HuH-7 (cell line): ENCODE data around the gene CUBN.

Source experiments
- DNase-seq: peaks from one replicate; pipeline ENCODE4 v3.0.0; 2011; ENCODE audit warnings: low spot score

Gene CUBN

DNA sequence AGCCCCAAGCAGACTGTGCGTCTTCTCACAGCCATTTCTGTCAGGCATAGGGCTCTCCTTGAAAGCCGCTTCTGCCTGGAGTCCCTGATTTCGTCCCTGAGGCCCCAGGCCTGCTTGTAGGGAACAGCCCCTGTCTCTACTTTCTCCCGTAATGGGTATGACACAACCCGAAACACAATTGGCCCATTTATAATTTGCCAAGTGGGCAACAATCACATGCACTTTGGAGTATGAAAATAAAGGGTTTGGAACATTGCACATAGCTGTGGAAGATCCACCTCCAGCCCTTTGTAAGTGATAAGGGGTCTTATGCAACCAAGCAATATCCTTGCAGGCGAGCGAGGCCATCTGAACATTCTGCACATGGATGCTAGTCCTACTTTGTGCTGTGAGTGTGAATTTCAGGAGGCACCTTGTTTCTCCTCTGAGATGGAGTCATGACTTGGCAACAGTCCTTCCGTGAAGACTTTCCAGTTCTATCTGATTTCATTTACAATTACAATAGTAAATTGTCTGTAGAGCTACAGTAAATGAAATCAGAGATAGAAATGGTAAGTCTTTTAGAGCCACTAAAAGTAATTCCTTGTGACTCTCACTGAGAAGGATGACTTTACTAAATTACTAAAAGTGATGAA, 141.5 kb downstream of the CUBN start:
- DNase-seq = no peak

DNA sequence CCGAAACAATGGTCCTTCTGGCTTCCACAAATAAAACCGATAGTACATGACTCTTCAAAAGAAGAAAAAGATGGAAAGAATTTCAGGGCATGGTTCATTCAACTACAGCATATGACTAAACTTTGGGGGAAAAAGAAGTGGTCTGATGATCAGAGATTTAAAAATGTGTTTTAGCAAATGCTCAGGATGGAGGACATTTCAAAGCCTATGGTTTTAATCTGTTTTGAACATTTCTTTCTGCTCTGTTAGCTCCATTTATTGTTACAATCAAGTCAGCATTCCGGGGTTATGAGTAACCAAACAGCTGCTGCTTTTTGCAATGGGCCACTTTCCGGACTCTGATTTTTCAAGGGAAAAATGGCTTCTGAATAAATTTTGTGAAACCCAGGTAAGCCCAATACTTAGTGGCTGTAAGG, 142.4 kb downstream of the CUBN start:
- no peak for DNase-seq

DNA sequence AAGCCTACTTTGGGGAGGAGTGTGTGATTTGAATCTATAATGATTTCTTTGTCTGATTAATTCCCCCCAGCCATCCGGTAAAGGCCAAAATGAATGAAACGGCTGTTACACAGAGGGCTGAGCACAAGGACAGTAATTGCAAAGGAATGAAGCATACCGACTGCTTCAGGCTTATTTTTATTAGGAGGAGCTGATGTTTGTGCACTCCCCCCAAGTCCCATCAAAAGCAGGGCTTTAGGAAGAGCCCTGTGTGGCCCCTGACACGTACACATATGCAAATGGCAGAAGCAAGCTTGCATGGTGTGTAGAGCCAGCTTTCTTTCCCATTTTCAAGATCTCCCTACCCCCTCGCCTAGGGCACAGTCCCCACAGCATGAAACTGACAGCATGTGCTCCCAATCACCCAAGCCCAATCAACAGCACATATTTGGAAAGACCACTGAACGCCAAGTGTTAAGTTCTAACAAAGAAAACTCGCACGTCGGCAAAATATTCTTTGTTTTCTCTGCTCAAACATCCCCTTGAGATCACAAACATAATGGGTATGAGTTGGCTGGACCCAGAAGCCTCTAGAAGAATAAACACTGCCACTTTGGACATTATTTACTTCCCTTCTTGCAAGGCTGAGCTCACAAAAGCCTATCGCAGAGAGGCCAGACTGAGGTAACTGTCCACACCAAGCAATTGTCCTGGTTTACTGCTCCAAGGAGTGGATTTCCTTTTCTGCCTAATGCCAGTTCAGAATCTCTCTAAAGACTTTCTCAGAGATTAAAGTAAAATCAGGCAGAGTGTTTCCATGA, 143.0 kb downstream of the CUBN start:
- no peak for DNase-seq

DNA sequence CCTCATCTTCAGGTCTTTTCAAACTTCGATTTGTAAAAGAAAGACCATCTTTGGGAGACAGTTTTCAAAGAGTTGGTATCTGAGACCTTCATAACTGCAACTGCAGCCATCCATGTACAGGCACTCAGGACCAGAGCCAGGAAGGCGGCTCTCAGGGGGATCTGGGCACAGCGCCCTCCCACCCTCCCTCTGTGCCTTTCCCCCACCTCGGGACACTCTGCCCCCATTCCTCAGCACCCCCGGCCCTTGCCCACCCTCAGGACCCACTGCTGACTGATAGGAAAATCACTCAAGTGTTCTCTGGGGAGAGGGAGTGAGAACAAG, 143.6 kb downstream of the CUBN start:
- no peak for DNase-seq

DNA sequence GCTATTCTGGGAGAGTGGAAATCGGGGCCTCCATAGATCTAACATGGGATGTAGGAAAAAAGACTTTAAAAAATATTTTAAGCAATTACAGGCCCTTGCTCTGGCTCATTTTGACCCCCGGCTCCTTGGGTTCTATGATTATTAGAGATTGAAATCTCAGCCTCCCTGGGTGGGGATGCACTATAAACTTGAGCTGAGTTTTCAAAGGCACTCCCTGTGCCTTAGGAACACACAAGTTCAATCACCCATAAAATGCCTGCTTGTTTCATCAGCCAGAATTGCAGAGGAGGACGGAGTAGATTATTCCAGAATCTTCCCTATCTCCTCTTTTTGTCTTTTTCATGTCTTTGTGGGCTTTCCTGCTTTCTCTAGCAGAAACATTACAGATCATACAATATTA, 145.4 kb downstream of the CUBN start:
- no peak for DNase-seq

DNA sequence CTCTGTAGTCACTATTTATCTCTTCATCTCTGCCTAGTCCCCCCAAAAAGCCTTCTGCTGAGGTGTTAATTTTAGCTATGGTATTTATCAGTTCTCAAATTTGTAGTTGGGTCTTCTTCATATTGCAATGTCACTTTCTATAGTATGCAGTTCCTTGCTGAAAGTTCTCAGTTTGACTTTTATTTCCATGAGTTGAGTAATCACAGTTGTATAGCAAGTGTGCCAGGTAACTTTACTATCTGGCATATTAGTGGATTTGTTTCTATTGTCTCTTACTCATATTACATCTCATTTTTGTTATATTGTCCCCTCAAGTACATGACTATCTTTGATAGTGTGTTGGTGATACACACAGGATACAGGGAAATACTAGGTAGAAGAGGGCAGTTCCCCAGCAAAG, 152.8 kb downstream of the CUBN start:
- DNase-seq = no peak

DNA sequence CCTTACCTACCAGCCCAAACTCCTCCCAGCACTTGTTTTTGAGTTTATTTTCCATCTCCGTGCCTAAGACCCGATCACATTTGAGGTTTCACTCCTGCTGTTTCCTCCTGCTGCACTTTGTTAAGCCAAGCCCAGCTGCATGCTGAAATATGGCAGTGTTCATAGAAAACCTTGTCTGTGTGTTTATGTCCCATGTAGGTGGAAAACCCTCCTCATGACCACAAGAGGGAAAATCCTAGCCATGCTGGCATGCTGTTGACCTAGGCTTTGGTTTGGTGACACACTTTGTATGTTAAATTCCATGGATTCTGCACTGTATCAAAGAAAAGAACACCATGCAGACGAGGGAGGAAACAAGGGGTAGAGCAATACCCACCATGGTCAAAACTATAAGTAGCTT, 154.4 kb downstream of the CUBN start:
- no peak for DNase-seq

DNA sequence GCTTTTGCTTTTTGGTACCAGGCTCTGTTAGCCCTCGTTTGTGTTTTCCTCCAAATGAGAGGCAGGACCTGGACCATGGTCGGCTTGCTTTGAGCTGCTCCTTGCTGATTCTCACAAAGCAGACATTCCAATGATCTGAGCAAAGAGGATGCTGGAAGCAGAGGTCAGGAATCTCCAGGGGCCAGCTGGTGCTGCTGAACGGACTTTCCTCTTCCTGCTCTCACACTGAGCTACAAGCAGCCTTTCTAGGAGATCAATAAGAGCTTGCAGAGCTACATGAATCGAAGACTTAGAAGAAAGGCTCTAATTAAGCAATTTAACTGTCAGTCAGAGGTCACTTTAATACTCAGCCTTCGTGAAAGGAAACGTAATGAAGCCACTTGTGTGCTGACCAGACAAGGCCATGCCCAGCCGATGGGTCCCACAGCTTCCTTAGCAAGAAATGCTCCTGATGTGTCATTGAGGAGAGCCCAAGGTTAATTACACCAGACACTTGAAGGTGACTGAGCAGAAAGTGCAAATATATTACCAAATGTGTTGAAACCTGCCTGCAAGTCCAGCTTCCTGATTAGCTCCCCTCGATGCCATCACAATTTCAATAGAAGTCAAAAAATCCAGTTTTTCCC, 161.1 kb downstream of the CUBN start:
- no peak for DNase-seq

DNA sequence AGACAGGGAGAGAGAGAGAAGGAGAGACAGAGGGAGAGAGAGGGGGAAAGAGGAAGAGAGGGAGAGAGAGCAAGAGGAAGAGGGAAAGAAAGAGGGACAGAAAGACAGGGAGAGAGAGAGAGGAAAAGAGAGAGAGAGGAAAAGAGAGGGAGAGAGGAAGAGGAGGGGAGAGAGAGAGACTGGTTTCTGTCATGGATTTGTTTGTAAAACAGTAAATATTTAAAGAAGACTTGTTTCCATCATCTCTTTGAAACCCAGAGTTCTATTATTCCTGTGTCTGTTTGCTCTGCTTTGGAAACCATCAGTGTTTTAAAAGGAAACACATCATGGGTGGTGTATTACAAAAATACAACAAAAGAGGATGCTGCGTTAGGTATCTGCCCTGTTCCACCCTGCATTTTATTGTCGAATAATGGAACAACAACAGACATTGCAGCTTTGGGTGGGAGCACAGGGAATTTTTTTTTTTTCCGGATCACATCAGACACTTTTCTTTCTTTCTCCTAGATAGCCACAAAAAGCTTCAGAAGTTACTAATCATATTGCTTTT, 161.7 kb downstream of the CUBN start:
- DNase-seq = no peak

DNA sequence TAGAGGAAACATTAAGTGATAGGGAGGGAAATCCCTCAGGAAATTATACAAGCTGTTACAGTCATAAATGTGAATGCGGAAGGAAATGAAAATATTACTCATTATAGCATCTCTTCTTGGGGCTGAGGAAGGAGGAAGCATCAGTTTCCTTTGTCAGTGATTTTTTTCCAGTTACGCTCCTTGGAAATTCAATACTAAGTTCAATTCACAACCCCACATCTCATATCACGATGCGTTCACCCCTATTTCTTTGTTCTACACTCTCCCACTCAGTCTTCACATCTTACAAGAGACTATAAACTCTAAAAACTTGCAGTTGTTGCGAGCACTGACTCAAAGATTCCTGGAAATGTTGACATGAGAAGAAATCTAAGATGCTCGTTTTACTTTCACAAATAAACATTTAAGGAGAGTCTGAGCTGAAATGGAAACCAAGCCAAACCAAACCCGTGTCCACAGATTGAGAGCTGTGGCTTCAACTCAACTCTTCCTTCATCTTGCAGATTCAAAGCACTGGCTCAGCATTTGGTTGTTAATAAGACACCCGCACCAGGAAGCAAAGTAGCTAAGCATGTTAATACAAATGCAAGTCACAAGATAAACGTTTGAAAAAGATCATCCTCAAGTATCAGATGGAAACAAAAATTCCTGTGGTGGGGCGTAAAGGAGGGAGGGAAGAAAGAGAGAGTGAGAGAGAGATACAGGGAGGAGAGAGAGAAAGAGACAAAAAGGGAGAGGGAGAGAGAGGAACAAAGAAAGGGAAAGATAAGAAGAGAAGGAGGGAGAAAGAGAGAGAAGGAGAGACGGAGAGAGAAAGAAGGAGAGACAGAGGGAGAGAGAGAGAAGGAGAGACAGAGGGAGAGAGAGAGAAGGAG, 162.4 kb downstream of the CUBN start:
- DNase-seq = no peak

DNA sequence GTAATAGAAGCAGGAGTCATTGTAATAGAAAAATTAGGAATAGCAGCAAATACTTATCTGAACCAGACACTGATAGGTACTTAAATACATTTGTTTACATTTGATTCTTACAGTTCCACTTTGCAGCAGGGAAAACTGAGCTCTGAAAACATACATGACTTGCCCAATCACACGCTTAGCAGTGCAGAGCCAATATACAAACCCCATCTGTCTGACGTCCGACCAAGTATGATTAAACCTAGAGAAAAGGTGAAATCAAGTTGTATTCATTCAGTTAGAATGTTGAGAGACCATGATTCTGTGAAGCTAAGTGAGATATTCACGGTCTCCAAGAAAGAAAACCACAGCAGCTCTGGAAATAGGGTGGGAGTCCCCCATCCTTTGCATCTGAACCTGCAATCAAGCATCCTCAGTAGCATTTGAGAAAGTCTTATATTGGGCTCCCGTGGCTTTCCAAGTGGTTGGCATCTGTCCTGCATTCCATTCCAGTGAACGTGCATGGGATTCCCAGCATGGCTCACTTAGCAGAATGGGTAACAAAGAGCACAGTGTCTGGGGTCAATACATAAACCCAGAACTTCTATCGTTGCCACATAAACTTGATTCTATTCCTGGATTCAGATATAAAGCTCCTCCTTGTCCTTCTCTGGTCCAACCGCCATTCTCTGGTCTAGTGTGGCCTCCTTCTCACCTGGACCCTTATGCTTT, 163.7 kb downstream of the CUBN start:
- DNase-seq = no peak

DNA sequence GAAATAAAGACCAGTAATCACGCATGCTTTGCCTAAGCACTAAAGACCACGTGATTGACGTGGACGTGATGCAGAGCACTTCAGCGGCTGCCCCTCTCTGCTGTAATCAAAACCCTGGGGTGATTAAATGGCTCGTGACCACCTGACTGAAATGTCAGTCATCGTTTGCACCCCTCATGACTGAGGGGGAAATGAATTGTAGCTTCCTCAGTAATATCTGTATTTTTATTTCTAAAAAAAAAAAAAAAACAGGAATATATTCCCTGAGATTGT, 164.3 kb downstream of the CUBN start:
- no peak for DNase-seq

DNA sequence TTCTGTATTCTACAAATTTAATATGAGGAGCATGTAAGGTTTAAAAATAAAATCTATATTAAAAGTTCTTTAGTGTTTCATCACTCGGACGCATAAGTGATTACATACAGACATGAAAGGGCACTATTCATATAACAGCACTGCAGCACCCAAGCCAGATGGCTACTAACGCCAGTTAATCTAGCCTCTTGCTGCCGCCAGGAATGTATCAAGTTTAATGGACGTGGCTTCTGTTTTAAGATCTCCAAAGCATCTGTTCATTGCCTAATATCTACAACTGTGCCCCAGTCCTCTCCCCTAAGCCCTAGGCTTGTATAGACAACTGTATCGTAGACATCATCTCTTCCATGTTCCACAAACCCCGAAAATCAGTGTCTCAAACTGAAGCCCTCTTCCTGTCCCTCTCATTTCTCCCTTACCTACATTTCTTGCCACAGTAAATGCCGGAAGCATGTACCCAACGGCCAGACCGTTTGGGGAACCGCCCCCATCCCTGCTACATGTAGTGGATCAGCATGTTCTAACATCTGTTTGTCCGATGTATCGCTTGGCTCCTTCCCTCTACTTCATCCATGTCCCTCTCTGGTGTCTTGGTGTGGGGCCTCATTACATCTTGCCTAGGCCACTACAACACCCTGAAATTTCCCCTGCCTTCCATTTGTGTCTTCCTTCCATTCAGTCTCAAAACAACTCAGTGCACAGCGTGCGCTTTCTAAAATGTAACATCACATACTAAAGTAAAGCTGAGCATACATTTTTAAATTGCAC, 164.9 kb downstream of the CUBN start:
- no peak for DNase-seq

DNA sequence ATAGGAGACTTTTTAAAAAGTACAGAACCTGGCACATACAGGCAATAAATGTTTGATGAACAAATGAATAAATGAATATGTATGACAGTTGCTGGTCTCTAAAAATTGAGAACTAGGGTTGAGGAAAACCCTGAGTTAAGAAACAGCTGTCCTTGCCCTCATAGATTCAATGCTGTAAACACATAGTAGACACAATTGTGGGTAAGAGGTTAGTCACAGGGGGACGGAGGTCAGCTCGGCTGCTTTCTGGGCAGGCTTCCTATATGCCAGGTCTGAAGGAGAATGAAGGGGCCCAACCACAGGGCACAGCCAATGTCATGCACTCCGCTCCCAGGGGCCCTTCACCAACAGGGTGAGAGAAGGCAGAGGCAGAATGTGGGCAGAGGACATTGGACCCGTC, 169.1 kb downstream of the CUBN start:
- DNase-seq = no peak

DNA sequence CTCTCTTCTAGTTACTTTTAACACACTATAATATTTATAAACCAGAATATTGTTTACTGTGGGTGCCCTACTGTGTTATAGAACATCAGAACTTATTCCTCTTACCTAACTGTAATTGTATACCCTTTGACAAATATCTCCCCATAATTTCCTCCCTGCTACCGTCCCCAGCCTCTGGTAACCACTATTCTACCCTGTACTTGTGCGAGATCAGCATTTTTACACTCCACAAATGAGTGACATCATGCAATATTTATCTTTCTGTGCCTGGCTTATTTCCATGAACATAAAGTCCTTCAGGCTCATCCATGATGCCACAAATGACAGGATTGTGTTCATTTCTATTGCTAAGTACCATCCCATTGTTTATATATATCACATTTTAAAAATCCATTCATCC, 172.6 kb downstream of the CUBN start:
- DNase-seq = no peak

DNA sequence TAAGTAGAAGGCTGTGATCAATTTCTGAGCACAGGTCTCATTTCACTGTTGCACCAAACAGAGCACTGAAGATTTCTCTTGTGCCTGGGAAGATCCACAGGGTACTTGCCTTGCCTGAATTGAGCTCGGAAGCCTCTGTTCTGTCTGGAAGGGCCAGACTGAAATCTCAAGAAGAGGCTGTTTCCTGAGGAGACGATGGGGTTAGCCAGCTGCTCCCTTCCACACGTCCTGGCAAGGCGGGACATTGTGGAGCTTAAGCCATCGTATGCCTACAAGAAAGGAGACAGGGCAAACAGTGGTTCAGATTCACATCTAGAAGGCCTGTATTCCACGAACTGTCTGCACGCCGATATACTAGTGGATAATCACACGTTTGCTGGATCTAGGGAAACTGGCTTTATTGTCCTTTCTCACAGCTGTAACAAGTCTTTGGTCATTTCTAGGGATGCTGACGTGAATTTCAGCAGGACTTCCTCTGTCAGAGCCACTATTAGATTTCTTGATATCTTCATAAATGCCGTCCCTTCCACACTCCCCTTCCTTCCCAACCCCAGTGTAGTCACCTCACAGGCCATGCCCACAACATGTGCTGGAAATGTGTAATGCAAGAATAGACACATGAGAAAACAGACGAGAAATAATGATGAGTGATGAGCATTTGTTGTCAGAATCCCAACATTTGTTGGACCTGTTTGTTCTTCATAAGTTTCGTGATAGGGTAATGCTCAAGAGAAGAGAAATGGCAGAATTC, 175.2 kb downstream of the CUBN start:
- DNase-seq = no peak

DNA sequence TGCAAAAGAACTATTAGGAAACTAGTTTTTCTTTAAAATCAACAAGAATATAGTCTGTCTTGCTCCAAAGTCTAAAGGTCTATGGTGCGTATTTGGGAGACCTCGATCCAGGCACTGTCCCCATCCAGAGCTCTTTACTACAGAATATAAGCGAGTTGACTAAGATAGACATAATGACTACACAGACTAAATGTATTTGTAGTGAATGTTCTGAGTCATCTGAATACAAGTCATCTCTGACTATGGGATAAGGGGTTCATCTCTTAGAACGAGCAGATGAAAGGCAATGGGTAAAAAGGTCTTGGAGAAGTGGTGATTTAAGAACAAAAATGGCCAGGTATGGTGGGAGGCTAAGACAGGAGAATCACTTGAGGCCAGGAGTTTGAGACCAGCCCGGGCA, 176.3 kb downstream of the CUBN start:
- no peak for DNase-seq

DNA sequence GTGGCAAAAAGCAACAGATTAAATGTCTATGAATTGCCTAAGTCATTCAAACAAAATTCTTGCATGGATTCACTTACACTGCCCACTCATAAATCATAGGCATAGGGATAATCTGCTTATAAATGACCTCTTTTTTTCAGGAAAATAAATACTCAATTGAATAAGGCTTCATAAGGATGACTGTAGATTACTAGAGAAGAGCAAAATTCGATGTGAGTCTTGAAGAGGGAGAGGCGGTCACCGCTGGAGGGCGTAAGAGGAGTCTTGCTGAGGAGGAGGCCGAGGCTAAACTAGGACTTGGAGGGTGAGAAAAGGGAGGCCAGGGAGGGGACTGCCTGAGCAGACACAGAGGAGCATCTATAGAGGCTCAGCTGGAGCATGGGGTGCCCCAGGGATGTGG, 177.0 kb downstream of the CUBN start:
- peak; percentile 15 for DNase-seq

DNA sequence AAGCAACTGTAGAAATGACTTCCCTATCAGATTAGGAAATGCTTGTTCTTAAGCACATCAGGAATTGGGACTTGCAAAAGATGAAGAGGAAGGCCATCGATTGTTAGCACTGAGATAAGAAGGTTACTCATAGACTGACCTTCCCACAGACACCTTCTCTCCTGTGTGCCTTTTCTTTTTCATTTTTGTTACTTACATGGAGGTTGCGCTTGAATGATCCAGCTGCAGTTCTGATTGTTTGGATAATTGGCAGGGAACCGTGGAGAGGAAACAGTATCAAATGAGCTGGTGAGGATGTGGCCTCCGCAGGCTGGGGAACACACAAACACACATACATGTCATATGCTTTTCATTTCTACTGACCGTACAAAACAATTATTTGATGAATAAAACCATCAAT, 177.5 kb downstream of the CUBN start:
- DNase-seq = no peak
